Activated CD4-positive, CD25-positive, alpha-beta regulatory T cell treated with anti-CD3 and anti-CD28 coated beads, Interleukin-2, amount 50 U/mL, for 16 hours (primary cell): Measurements from ENCODE around the gene RNF182.
"Not testable (repeated sequence)": the region's sequence is repeated elsewhere in the genome, so short reads cannot be mapped to it uniquely, and the experiment has no call there.

Source experiments
- DNase-seq: peaks from one replicate; pipeline ENCODE4 v3.0.0-alpha.2; 2020; ENCODE audit warnings: low read depth, low spot score

Gene RNF182

DNA sequence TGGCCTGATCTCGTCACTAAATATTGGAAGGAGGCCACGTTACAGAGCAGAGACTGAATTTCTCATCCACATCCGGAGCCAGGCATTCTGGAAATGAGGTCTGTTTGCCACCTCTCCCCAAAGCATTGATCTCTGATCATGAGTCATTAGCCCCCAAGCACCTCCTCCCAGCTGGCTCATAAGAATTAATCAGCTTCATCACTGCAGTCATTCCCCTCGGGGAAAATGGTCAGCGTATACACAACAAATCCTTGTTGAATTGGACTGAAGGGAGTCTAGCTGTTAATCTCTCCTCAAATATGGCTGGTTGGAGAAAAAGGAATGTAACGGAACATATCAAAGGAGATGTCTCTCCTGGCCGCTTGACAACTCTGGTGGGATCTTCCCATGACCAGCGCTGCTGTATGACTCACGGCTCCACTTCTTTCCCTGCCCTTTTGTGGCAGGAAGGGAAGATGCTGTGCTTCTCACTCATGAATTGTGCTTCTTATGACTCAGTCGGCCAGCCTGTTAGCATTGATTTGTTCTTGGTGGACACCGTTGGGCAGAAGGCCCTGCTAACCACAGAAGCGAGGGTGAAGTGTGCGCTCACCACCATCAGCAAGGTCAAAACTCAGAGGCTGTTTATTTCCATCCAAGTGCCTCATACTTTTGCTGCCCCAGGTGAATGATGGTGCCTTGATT, 76.7 kb downstream of the RNF182 start:
- DNase-seq = no peak

DNA sequence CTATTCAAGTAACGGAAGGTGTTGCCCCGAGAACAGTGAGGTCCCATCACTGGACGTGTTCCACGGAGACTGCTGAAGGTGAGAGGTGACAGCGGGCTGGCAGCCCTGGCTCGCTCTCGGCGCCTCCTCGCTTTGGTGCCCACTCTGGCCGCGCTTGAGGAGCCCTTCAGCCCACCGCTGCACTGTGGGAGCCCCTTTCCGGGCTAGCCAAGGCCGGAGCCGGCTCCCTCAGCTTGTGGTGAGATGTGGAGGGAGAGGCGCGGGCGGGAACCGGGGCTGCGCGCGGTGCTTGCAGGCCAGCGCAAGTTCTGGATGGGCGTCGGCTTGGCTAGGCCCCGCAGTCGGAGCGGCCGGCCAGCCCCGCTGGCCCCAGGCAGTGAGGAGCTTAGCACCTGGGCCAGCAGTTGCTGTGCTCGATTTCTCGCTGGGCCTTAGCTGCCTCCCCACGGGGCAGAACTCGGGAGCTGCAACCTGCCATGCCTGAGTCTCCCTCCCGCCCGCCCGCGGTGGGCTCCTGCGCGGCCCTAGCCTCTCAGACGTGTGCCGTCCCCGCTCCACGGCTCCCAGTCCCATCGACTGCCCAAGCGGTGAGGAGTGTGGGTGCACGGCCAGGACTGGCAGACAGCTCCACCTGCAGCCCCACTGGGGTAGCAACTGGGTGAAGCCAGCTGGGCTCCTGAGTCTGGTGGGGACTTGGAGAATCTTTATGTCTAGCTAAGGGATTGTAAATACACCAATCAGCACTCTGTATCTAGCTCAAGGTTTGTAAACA, 77.6 kb downstream of the RNF182 start:
- DNase-seq = no peak

DNA sequence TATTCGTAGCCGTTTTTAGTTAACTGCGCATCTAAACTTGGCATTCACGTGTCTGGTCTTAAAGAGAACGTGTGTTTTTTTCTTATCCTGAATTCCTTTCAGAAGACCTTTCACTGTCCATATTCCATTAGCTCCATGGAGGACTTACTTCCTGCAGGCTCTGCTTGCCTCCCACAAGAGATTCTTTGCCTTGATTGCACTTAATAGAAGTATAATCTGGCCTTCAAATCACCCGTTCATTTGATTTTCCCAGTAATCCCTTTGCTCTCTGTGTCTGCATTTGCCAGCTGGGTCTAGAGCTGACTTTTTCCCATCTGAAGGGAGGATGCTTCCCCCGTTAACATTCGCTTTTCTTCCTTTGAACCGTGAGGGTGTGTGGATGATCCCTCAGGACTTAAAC, 79.5 kb downstream of the RNF182 start:
- no peak for DNase-seq

DNA sequence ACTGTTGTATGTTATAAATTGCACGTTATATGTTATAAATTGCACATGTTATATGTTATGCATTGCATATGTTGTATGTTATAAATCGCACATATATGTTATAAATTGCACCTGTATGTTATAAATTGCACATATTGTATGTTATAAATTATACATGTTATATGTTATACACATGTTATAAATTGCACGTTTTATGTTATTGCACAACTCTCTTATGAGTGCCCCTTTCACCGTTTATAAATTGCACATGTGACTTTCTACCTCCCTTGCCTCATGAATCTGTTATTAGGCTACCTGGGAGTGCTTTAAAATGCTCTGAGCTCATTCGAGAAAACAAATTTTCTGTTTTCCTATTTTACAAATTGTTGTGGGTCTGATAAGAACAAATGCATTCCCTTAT, 84.1 kb downstream of the RNF182 start:
- DNase-seq = no peak

DNA sequence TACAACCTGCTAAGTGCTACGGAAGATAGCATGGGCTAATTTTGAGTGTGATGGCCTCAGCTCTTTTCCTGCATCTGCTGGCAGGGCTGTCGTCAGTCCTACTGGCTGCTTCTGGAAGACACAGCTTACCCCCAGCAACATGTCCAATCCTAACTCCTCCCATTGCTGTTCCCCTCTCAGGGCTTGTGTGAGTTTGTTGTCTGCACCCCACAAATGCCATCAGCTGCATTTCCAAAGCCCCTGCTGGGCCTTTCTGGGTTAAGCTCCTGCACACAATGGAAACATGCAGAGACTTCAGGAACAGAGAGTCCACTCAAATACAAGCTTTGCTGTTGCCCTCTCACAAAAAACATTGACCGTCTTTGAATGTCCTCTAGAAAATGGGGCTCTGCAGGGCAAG, 84.7 kb downstream of the RNF182 start:
- no peak for DNase-seq

DNA sequence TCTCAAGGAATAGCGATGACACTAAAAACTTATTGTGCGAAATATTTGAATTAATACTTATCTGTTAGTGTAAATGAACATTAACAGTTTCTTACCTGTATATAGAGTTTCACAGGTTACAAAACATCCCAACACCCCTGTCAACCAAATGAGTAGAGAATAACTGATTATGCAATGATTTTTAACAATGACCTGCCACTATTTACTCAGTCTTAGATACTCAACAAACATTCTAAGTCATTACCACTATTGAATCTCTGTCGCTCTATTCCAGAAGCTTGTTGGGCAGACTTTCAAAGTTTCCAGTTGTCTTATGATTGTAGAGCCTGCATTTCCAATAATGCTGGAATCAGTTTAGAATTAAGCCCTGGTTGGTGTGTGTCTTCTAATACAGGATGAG, 85.5 kb downstream of the RNF182 start:
- no peak for DNase-seq

DNA sequence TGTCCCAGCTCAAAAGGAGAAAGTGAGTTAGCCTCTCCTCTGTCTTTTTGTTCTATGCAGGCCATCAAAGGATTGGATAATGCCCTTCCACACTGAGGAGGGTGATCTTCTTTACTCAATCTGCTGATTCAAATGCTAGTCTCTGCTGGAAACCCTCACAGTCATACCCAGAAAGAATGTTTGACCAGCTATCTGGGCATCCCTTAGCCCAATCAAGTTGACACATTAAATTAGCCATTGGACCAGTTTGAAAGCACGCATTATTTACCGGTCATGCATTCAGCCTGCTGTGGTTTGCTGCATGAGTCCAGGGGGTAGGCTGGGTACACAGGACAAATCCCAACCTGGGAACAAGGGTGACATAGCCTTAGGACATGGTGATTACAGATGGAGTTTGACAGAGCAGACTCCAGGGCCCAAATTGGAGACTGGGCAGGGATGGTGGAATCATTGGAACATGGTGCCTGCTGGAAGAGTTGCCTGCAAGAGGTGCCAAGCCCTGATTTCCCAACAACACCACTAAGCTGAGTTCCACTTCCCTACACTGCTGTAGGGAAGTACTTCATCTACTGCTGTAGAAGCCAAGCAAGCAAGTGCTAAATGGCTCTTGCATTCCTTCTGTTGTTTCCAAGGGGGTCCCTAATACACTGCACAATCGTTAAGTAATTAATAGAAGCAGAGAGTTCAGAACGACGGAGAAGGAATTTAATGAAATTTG, 87.7 kb downstream of the RNF182 start:
- DNase-seq = no peak

DNA sequence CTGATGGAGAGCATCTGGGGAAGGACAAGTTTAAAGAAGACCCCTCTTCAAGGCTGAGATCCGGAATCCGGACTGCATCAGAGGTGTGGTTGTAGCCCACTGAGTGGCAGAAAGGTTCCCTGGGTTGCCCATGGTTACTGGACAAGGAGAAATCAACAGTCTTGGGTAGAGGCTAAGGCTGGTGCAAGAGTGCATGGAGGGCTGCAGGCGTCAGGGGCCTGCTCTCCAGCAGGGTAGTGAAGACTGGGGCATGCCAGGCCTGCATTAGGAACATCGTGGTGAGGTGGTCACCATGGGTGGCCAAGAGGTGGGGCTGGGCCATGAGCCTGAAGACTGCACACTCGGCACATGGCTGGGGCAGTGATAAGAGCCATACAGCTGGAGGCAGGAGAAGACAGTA, 91.2 kb downstream of the RNF182 start:
- no peak for DNase-seq

DNA sequence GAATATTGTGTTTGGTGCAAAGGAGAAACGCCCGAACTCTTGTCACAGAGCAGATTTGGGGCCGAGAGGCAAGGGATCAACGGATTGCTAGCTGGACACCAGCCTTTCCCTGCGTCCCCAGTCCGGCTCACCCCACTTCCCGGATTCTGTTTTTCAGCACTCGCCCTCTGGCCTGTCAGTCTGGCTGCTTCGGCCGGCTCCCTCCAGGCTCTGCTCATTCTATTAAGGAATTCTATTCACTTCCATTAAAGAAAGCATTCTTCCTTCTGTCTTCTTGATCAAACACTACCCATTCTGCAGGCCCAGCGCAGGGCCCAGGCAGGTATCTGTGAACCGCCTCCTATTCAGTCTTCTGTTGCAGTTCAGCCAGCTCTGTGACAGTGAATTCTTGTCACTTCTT, 91.7 kb downstream of the RNF182 start:
- no peak for DNase-seq

DNA sequence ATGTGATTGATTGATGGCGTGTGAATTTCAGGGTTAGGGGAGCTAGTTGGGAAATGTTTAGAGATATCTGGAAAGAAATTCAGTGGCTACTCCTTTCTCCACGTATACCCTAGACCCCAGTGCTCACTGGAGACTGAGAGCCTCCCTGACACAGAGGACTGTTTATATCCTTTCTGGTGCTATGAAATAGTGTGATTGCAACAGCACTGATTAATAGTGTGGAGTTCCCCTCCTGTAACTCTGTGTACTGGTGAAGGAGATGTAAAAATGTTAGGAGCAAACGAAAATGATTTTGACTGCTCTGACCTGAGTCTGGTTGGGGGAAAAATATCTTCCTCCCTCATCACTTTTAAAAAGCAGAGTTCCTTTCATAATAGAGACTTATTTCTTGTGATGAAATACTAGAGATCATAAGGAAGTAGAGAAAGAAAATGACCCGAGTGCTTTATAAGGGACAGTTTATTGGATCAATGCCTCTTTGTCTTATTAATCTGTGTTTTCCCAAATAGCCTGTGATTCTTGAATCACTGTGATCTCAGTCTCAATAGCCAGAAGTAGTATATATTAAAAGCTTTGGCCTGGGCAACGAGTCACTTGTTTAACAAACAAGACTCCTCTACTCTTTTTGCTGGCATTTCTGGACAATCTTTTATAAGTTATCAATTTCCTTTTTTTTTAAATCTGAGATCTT, 92.3 kb downstream of the RNF182 start:
- no peak for DNase-seq

DNA sequence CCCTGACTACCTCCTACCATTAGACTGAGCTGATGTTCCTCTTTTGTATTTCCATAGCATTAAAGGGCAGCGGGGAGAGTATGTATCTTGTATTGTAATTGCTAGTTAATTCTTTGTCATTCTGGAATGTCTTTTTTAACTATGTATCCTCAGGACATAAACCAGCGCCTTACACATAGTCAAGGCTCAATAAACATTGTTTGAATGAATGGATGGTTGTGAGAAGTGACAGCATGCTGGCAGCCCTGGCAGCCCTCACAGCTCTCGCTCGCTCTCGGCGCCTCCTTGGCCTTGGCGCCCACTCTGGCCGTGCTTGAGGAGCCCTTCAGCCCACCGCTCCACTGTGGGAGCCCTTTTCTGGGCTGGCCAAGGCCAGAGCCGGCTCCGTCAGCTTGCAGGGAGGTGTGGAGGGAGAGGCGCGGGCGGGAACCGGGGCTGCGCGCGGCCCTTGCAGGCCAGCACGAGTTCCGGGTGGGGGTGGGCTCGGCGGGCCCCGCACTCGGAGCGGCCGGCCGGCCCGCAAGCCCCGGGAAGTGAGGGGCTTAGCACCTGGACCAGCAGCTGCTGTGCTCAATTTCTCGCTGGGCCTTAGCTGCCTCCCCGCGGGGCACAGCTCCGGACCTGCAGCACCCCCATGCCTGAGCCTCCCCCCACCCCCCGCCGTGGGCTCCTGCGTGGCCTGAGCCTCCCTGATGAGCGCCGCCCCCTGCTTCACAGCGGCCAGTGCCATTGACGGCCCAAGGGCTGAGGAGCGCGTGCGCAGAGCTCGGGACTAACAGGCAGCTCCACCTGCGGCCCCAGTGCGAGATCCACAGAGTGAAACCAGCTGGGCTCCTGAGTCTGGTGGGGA, 93.1 kb downstream of the RNF182 start:
- no peak for DNase-seq

DNA sequence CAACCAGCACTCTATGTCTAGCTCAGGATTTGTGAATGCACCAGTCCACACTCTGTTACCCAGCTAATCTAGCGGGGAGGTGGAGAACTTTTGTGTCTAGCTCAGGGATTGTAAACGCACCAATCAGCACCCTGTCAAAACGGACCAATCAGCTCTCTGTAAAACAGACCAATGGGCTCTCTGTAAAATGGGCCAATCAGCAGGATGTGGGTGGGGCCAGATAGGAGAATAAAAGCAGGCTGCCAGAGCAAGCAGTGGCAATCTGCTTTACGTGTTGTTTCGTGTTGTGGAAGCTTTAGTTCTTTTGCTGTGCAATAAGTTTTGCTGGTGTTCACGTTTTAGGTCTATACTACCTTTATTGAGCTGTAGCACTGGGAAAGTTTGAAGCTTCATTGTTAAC, 93.8 kb downstream of the RNF182 start:
- DNase-seq = not testable (repeated sequence)

DNA sequence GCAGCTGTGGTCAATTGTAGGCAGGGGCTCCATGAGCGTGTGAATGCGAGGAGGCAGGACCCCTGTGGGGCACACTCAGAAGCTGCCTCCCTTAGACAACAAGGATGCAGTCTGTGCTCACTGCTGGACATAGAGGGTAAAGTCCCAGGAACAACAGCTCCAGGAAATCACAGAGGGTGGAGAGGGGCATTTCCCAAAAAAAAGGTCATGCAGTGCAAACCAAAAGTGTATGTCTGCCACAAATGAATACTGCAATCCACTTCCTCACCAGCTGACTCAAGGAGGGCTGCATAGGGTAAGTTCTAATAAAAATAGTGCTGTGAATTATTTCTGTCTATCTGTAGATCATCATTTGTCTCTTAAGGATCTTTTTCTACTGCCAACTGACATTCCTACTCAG, 95.8 kb downstream of the RNF182 start:
- no peak for DNase-seq

DNA sequence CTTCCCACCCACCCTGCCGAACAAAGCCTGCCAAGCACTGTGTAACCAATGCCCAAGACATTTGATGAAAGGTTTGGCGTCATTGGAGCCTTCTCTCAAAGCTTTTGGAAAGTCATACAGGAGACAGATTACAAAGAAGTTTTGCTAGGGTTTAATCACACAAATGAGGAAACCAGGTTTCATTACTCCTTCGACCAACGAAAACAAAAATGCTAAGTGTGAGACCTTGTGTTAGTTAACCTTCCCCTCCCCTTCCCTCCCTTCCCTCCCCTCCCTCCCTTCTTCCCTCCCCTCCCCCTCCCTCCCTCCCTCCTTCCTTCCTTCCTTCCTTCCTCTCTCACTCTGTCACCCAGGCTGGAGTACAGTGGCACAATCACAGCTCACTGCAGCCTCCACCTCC, 96.7 kb downstream of the RNF182 start:
- no peak for DNase-seq

DNA sequence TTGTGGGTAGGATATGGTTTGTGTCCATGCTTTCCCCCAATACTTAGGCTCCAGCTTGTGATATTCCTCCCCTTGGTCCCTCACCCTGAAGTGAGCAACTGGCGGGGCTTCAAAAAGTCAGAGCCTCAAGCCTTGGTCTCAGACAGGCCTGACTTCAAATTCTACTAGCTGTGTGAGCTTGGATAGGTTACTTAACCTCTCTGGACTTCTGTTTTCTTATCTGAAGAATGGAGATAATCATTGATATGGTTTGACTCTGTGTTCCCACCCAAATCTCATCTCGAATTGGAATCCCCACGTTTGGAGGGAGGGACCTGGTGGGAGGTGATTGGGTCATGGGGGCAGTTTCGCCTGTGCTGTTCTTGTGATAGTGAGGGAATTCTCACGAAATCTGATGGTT, 97.9 kb downstream of the RNF182 start:
- DNase-seq = no peak

DNA sequence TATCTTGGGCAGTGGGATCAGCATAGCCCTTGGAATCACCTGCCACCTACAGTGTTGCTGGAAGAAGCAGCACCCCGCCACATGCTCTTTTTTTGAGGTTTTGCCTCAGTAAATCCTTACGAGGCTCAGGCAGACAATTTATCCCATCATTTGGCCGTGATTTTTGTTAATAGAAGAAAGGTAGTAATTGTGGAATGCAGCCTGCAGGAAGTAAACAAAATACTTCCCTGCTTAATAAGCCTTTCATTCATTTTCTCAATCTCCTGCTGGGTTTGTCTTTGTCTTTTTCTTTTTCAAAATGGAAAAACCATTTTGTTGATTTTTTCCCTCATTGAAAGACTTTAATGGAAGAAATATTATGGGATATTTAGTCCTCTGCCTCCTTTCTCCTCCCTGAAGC, 99.1 kb downstream of the RNF182 start:
- DNase-seq = no peak

DNA sequence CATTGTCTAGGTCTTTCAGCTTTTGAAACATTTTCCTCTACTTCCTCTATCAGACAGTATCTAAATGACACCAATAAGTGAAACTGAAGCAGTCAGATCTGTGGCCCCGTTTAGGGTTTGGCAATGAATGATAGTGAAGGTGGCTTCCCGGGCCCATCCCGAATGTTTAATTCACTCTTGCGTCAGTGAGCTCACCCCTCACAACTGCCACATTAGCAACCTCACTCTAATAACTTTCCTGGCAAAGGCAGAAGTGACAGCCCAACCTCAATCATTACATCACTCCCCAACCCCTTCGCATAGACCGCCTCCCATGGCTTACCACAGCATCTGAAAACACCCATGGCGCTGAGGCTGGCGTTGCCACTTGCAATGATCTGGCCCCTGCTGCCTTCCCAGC, 100.4 kb downstream of the RNF182 start:
- no peak for DNase-seq

DNA sequence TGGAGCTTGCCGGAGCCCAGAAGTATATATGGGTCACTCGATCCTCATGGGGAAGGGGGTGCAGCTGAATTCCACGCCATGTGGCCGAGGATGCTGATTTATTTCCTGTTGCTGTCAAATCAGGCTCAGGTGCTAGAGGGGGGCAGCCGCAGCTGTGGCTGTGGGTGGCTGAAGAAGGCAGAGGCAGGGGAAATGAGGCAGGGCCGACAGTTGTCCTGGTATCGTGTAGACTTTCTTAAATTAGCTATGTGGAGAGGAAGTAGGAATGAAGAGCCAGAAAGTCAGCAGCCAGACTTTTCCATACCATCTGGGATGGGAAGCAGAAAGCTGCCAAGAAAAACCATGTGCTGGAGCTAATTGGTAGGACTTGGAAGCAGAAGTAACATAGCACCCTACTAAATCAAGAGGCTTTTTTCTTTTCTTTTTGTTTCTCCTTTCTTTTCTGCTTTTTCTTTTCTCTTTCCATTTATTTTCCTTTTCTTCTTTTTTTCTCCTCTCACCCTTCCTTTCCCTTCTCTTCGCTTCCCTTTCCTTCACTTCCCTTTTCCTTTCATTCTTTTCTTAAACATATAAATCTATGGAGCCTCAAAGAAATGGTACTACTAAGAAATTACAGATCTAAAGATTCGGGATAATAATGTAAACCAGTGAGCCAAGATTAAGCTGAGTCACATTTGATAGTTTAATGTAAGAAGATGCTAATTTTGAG, 102.2 kb downstream of the RNF182 start:
- no peak for DNase-seq

DNA sequence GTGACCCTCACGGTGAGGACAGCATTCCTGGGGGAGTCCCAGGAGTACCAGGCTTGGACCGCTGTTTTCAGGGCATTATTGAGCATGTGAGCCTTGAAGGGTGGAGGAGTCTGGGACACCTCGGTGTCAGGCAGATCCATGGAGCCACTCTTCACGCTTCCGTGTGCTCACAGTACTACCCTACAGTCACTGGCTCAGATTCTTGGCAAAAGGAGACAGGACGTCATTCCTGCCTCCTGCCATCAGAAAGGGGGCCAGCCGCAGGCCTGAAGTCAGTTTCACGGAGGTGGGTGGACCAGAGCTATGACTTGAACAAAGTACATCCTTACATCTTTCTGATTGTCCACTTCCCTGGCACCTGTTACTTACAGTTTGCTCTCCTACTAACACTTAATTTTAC, 103.9 kb downstream of the RNF182 start:
- no peak for DNase-seq

DNA sequence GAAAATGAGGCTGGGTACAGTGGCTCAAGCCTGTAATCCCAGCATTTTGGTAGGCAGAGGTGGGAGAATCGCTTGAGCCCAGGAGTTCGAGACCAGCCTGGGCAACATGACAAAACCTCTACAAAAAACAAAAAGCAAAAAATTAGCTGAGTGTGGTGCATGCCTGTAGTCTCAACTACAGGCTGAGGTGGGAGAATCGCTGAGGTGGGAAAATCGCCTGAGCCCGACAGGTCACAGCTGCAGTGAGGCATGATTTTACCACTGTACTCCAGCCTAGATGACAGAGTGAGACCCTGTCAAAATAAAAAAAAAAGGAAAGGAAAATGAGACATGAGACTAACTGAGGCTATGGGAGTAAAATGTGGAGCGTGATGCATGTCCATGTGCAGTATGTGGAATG, 104.9 kb downstream of the RNF182 start:
- DNase-seq = no peak
